ENCODE results near the gene GMCL2. TPM values are rescaled to one million over a fixed set of nuclear protein-coding genes. Genes with fewer than 3 reads are reported as not detected.
A peak's percentile ranks its signal among the peaks of the same experiment; 100 is the strongest.

The GMCL2 gene
- polyA plus RNA-seq, 6 donors from 2014 or later = not detected

DNA sequence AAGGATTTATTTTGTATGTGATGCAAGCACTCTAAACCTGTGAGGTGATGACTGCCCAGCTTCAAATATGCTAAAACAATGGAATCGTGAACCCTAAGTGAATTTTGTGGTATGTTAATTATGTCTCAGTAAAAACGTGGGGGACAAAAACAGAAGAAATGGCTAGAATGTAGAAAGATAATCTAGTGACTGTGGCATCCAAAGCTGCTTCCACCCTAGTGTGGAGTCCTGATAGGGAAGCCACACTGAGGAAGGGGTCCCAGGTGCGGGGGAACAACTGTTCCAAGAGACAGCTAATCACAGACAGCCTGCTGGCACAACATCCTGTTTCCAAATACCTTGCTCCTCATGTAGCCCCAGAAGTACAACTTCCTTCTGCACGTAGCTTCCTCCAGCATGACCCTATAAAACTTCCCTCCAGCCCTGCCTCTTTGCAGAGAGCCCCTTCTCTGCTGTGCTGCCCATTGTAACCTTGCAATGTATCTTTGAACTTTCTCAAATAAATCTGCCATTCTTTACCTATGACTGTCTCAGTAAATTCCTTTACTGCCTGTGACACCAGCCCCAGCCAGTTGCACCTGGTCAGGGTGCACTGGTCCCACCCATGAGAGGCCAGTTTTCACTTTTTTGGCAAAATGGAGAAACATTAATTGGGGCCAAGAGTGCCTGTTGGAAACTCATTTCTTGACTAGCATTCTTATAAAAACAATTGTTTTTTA, 4.9 kb downstream of the GMCL2 start:
- DNase-seq (no peak), ATAC-seq (ENCODE audit: low read depth in 2 of 2) (no peak)
- Mint-ChIP-seq H3K27me3 (peaks cover 0 to 17% (median 6%) of the 10 kb centered on the region in 3 donors), H3K4me1 (peaks cover 0 to 4% (median 0%) of the 10 kb centered on the region in 3 donors), H3K9me3 (peaks cover 0 to 5% (median 0%) of the 10 kb centered on the region in 7 donors), H3K27ac (peak overlapping the region in 2 of 6 donors; percentile 6 to 69), H3K36me3 (no peaks in the 10 kb centered on the region), H3K4me3 (peak overlapping the region in 1 of 8 donors; percentile 31)

DNA sequence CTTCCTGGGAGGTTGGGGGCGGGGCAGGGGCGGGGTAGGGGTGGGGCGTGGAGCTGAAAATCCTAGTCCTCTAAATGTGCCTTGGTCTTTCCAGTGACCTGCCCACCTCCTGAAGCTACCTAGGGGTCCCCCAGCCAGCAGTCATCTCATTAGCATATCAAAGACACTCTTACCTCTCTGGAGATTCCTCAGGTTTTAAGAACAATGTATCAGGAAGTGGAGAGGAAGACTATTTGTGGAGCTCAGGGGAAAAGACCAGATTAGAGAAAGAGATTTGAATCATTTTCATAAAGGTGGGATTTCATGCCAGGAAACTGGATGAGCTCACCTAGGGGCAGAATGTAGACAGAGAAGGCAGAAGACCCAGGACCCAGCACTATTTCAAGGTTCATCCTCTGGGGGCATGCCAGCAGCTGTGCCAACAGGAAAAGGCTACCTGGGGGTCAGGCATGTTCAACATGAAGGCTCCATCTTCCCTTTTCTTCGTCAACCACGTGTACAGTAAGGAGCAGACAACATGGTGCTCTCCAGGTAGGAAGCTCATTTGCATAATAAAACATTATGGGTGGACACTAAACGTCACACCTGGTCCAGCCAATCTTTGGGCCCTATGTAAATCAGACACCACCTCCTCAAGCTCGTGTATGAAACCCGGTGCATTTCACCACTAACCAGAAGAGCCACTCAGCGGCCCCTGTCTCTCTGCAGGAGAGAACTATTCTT, 6.9 kb downstream of the GMCL2 start:
- Mint-ChIP-seq H3K9me3 (peaks cover 0 to 5% (median 0%) of the 10 kb centered on the region in 7 donors), H3K36me3 (no peaks in the 10 kb centered on the region), H3K27me3 (peaks cover 0 to 24% (median 6%) of the 10 kb centered on the region in 3 donors), H3K27ac (no peak overlapping the region), H3K4me3 (no peak overlapping the region), H3K4me1 (peaks cover 0 to 4% (median 0%) of the 10 kb centered on the region in 3 donors)
- no peak for DNase-seq
- no peak for ATAC-seq (ENCODE audit: low read depth in 2 of 2)

DNA sequence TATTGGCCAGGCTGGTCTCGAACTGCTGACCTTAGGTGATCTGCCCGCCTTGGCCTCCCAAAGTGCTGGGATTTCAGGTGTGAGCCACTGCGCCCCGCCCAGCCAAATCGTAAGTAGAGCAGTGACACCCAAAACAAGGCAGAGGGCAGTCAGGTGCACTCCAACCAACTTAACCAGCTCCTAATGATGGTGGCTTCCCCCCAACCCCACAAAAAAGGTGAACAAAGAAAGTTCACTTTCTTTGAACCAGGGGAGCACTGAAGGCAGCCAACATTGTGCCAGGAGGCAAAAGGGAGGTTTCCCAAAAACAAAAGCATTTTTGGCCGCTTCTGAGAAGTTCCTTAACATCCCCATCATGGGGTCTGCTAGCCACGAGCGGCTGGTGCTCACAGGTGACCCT, 9.6 kb downstream of the GMCL2 start:
- DNase-seq = no peak
- peaks cover 0 to 4% (median 0%) of the 10 kb centered on the region in 3 donors for H3K4me1 Mint-ChIP-seq
- peaks cover 0 to 24% (median 6%) of the 10 kb centered on the region in 3 donors for H3K27me3 Mint-ChIP-seq
- H3K4me3 Mint-ChIP-seq = no peak overlapping the region
- ATAC-seq (ENCODE audit: low read depth in 2 of 2) = no peak
- H3K27ac Mint-ChIP-seq = no peak overlapping the region
- H3K9me3 Mint-ChIP-seq = peaks cover 0 to 5% (median 0%) of the 10 kb centered on the region in 7 donors
- no peaks in the 10 kb centered on the region for H3K36me3 Mint-ChIP-seq

DNA sequence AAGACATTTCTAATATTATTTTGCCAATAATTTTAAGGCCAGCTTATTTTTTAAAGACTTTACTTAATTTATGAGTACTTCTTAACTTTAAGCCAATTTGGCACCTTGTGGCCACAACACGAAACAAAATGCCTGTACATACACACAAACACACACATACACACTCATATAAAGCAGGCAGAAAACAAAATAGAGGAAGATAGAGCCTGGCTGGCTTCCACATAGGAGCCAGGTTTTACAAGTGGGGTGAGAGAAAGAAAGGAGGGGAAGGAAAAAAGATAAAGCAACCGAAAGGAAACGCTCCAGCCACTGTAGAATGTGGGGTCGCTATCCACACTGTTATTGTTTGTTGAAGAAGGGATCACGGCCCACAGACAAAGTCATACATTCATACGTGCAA, 10.4 kb downstream of the GMCL2 start:
- no peak for DNase-seq
- Mint-ChIP-seq H3K36me3 (no peaks in the 10 kb centered on the region), H3K9me3 (peaks cover 0 to 5% (median 0%) of the 10 kb centered on the region in 7 donors), H3K4me1 (no peaks in the 10 kb centered on the region), H3K27ac (no peak overlapping the region), H3K27me3 (peaks cover 0 to 24% (median 6%) of the 10 kb centered on the region in 3 donors), H3K4me3 (no peak overlapping the region)
- no peak for ATAC-seq (ENCODE audit: low read depth in 2 of 2)

DNA sequence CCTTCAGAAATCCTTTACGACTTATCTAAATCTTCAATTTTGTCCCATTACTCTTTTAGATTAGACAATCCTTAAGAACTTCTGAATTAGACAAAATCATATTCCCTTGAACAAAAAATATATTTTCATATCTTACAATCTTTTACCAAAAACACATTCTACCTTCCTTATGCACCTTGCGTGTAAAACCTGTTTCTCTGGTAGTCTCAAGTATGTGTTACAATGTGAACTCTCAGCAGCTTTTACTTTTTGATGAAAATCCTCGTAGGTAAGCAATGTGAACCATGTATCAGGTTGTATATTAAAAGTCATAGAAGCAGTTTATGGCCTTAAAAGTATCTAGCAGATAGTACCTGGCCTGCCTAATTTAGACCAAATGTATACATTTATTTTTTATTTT, 12.7 kb downstream of the GMCL2 start:
- Mint-ChIP-seq H3K4me3 (no peak overlapping the region), H3K9me3 (peaks cover 0 to 5% (median 0%) of the 10 kb centered on the region in 7 donors), H3K4me1 (no peaks in the 10 kb centered on the region), H3K27me3 (peaks cover 0 to 16% (median 6%) of the 10 kb centered on the region in 3 donors), H3K36me3 (no peaks in the 10 kb centered on the region), H3K27ac (no peak overlapping the region)
- ATAC-seq (ENCODE audit: low read depth in 2 of 2) = no peak
- no peak for DNase-seq

DNA sequence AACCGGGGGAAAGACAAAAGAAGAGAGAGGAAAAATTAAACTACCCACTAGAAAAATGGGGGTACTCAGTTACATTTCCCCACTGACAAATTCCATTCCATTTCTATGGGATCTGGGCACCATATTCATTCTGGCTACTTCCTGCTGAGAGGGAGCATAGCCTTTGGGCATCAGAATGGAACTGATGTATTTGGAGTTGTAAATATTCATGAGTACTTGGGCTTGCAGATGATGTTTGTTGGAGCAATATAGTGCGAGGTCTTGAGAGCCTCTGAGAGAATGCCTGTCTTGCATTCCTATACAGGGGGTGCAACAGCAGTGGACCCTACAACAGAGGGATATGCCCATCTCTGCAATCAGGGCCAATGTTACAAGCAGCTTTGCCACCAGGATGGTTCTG, 16.7 kb downstream of the GMCL2 start:
- DNase-seq (no peak), ATAC-seq (ENCODE audit: low read depth in 2 of 2) (no peak)
- H3K27me3 Mint-ChIP-seq = no peaks in the 10 kb centered on the region
- H3K4me1 Mint-ChIP-seq = peaks cover 0 to 3% (median 0%) of the 10 kb centered on the region in 3 donors
- no peaks in the 10 kb centered on the region for H3K9me3 Mint-ChIP-seq
- H3K27ac Mint-ChIP-seq = no peak overlapping the region
- H3K36me3 Mint-ChIP-seq = no peaks in the 10 kb centered on the region
- no peak overlapping the region for H3K4me3 Mint-ChIP-seq

DNA sequence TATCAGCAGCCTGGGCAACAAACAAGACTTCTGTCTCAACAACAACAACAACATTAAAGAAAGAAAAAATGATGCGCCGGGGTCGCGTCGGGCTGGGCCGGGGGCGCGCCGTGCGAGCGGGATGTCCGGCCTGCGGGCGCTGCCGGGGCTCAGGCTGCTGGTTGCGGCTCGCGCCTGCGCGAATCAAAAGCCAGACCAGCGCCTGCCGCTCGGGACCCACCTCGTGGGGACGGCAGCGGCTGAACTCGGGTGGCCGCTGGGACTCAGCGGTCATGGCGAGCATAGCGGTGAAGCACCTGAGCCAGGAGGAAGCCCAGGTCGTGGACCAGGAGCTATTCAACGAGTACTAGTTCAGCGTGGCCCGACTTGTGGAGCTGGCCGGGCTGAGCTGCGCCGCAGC, 21.6 kb downstream of the GMCL2 start:
- Mint-ChIP-seq H3K27me3 (peaks cover 0 to 14% (median 11%) of the 10 kb centered on the region in 3 donors), H3K36me3 (no peaks in the 10 kb centered on the region), H3K9me3 (no peaks in the 10 kb centered on the region), H3K4me1 (peaks cover 8 to 14% (median 12%) of the 10 kb centered on the region in 3 donors), H3K27ac (no peak overlapping the region), H3K4me3 (no peak overlapping the region)
- ATAC-seq (ENCODE audit: low read depth in 2 of 2) (no peak), DNase-seq (no peak)

DNA sequence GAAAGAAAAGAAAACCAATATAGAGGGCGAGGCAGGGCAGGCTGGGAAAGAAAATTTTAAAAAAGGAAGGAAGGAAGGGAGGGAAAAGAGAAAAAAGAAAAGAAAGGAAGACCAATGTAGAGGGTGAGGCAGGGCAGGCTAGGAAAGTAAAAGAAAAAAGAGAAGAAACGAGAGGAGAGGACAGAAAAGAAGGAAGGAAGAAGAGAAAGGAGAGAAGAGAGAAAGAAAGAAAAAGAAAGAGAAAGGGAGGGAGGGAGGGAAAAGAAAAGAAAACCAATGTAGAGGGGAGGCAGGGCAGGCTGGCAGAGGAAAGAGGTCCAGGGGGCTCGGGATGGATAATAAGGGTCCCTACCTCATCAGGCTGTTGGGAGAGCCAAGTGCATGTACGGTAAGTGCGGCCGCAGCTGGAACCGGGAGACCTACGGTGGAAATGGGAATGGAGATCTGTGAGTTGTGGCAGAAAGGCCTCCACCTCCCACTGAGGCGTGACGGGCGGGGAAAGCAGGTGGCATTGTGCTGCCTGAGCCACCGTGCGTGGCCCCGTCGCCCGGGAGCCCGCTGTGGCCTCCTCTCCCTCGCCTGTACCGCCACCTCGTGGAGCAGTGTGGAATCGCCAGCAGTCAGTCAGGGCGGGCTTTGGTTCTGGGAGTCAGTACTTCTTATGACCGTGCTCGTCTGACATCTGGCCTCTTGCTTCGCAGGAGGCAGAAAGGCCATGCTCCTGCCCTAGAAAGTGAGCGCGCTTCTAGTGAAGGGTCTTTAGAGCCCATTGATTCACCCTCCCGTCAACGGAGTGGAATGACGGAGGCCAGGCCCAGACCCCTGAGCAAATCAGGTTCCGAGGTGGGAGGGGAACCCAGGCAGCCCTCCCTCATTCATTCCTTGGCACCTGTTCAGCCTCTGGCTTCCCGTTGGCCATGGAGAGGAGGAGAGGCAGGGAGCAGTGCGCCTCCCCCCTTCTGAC, 23.1 kb downstream of the GMCL2 start:
- ATAC-seq (ENCODE audit: low read depth in 2 of 2) (peak; percentile 99), DNase-seq (peak; percentile 88)
- Mint-ChIP-seq H3K27ac (peak overlapping the region; percentile 47 to 74 (median 68)), H3K4me3 (peak overlapping the region in 6 of 8 donors; percentile 36 to 81 (median 72)), H3K36me3 (no peaks in the 10 kb centered on the region), H3K4me1 (peaks cover 8 to 14% (median 12%) of the 10 kb centered on the region in 3 donors), H3K9me3 (no peaks in the 10 kb centered on the region), H3K27me3 (peaks cover 0 to 14% (median 11%) of the 10 kb centered on the region in 3 donors)

DNA sequence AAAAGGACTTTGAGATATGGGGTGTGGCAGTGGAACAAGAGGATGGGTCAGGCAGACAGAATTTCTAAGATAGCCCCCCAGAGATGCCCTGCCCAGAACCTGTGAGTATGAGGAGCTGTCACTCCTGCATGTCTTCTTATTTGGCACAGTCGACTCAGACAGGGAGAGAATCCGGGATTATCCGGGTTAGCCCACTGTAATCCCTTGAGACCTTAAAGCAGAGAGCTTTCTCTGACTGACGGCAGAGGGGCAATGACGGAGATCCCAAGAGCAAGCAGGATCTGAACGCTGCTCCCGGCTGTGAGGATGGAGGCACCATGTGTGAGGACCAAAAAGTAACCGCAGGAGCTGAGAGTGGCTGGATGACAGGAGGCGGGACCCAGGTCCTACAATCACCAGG, 24.7 kb downstream of the GMCL2 start:
- DNase-seq (no peak), ATAC-seq (ENCODE audit: low read depth in 2 of 2) (no peak)
- peak overlapping the region in 1 of 6 donors; percentile 70 for H3K27ac Mint-ChIP-seq
- peaks cover 8 to 12% (median 11%) of the 10 kb centered on the region in 3 donors for H3K4me1 Mint-ChIP-seq
- peaks cover 0 to 14% (median 11%) of the 10 kb centered on the region in 3 donors for H3K27me3 Mint-ChIP-seq
- peak overlapping the region in 1 of 8 donors; percentile 21 for H3K4me3 Mint-ChIP-seq
- H3K9me3 Mint-ChIP-seq = no peaks in the 10 kb centered on the region
- H3K36me3 Mint-ChIP-seq = no peaks in the 10 kb centered on the region

DNA sequence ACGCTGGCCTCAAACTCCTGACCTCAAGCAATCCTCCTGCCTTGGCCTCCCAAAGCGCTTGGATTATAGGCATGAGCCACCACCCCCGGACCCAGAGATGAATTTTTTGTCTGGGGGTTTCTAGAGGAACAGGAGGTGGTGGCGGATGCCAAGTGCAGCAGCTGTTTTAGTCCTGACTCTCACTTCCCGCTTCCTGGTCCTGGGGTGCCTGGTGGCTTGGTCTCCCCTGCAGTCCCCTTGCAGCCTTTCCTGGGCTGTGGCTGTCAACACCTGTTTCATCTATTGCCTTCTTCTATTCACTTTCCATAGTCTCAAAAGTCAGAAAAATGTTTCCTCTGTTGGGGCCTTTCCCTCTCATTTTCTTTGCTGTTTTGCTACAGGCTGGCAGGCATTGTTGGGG, 27.0 kb downstream of the GMCL2 start:
- no peak for ATAC-seq (ENCODE audit: low read depth in 2 of 2)
- Mint-ChIP-seq H3K27me3 (peaks cover 0 to 14% (median 11%) of the 10 kb centered on the region in 3 donors), H3K36me3 (no peaks in the 10 kb centered on the region), H3K27ac (peak overlapping the region in 1 of 6 donors; percentile 83), H3K4me1 (peaks cover 8 to 12% (median 11%) of the 10 kb centered on the region in 3 donors), H3K4me3 (peak overlapping the region in 1 of 8 donors; percentile 51), H3K9me3 (no peaks in the 10 kb centered on the region)
- DNase-seq = no peak

DNA sequence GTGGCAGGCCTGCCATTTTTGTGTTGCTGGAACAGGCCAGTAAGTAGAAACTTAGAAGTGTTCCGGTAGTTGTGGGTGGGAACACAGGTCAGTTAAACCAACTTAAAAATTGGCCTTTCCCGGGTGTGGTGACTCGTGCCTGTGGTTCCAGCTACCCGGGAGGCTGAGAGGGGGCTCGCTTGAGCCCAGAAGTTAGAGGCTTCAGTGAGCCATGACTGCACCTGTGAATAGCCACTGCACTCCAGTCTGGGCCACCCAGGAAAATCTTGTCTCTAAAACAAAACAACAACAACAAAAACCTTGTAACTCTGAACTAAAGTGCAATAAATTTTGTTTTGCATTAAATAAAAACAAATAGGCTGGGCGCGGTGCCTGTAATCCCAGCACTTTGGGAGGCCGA, 32.1 kb downstream of the GMCL2 start:
- Mint-ChIP-seq H3K9me3 (no peaks in the 10 kb centered on the region), H3K27me3 (no peaks in the 10 kb centered on the region), H3K4me1 (peaks cover 30 to 40% (median 32%) of the 10 kb centered on the region in 3 donors), H3K4me3 (peak overlapping the region in 3 of 8 donors; percentile 91 to 98 (median 98)), H3K27ac (peak overlapping the region in 2 of 6 donors; percentile 34 to 47), H3K36me3 (no peaks in the 10 kb centered on the region)
- DNase-seq (no peak), ATAC-seq (ENCODE audit: low read depth in 2 of 2) (no peak)

DNA sequence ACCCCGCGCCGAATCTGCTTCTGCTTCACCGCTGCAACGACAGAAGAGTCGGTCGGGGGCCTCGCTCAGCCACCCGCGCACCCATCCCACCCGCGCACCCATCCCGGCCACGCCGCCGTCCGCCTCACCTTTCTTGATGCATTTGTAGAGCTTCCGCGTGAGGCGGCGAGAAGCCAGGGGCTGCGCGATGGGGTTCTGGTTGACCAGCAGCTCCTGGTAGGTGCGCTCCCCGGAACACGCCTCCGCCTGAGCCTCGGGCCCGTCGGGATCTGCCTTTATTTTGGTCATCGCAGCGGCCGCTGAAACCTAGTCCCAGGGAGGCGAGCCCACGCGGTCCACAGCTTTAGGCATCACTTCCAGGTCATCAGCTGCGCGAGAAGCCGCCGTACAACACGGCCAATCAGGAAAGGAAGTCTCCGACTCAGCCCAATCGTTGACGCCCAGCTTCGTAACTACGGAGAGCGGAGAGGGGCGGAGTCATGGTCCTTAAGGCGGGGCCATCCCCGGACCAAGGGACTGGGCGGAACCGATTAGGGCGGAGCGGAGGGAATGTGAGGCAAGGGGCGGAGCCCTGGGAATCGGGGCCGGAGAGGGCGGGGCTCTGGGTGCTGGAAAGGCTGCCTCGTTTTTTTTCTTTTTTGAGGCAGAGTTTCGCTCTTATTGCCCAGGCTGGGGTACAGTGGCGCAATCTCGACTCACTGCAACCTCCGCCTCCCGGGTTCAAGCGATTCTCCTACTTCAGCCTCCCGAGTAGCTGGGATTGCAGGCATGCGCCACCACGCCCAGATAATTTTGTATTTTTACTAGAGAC, 33.4 kb downstream of the GMCL2 start, which contains the start of gene NHP2:
TSS of gene NHP2 (minus strand) at position 356 of the 811 bp plus-strand sequence. CDS start at position 288, 68 bp downstream.
- Mint-ChIP-seq H3K27me3 (no peaks in the 10 kb centered on the region), H3K27ac (peak within 1 kb of the TSS; percentile 87 to 97 (median 94)), H3K4me3 (peak within 1 kb of the TSS; percentile 91 to 98 (median 98)), H3K9me3 (no peaks in the 10 kb centered on the region), H3K36me3 (peaks cover 0 to 1% of the 10 kb centered on the region in 2 donors), H3K4me1 (peaks cover 30 to 40% (median 35%) of the 10 kb centered on the region in 3 donors)
- peak; percentile 97 to 98 for ATAC-seq (ENCODE audit: low read depth in 2 of 2)
- peak; percentile 94 for DNase-seq

Measured in naive B cell (primary cell).